Trophoblast cell (in vitro differentiated cells and primary cell): ENCODE results near the gene PFDN6.

Source experiments
- DNase-seq, 2 donors: peaks; one replicate each; pipeline ENCODE4 v3.0.0-alpha.2; 2016
- H2AFZ ChIP-seq: 2 replicates; pipeline ENCODE4 v1.6.1; 2013; ENCODE audit warnings: low read length, moderate library complexity, mild to moderate bottlenecking; ENCODE audit not compliant: insufficient read depth, poor library complexity
- H2AK5ac ChIP-seq: 2 replicates; pipeline ENCODE4 v1.6.1; 2013; ENCODE audit warnings: mild to moderate bottlenecking, low read length
- H2BK120ac ChIP-seq: 2 replicates; pipeline ENCODE4 v1.6.1; 2013; ENCODE audit warnings: low read length, mild to moderate bottlenecking, moderate library complexity; ENCODE audit not compliant: insufficient read depth, poor library complexity
- H2BK12ac ChIP-seq: 2 replicates; pipeline ENCODE4 v1.6.1; 2013; ENCODE audit warnings: mild to moderate bottlenecking, low read length, moderate library complexity
- H2BK5ac ChIP-seq: 2 replicates; pipeline ENCODE4 v1.6.1; 2013; ENCODE audit warnings: low read length, low read depth, moderate library complexity, mild to moderate bottlenecking; ENCODE audit not compliant: poor library complexity
- H3K14ac ChIP-seq: 2 replicates; pipeline ENCODE4 v1.6.1; 2013; ENCODE audit warnings: mild to moderate bottlenecking, low read length
- H3K18ac ChIP-seq: 2 replicates; pipeline ENCODE4 v1.6.1; 2013; ENCODE audit warnings: mild to moderate bottlenecking, low read length
- H3K23ac ChIP-seq: 2 replicates; pipeline ENCODE4 v1.6.1; 2013; ENCODE audit warnings: low read length
- H3K27ac ChIP-seq: 2 replicates; pipeline ENCODE4 v1.5.1; 2013; ENCODE audit warnings: low read depth, mild to moderate bottlenecking, inconsistent platforms, low read length, moderate library complexity
- H3K27me3 ChIP-seq: 2 replicates; pipeline ENCODE4 v1.6.1; 2013; ENCODE audit warnings: inconsistent platforms, mild to moderate bottlenecking, low read length, moderate library complexity; ENCODE audit not compliant: insufficient read depth
- H3K36me3 ChIP-seq, 2 experiments: 1 replicate in 1 of 2; 2 replicates in 1 of 2; pipeline ENCODE4 v1.6.1; 2013; ENCODE audit warnings: low read length in 2 of 2, mild to moderate bottlenecking in 2 of 2, moderate library complexity in 1 of 2; ENCODE audit not compliant: insufficient read depth in 2 of 2, control insufficient read depth in 1 of 2
- H3K4ac ChIP-seq: 2 replicates; pipeline ENCODE4 v1.6.1; 2013; ENCODE audit warnings: low read depth, mild to moderate bottlenecking, low read length, moderate library complexity
- H3K4me1 ChIP-seq, 2 experiments: 1 replicate in 1 of 2; 2 replicates in 1 of 2; pipeline ENCODE4 v1.6.1; 2013; ENCODE audit warnings: low read length in 2 of 2, mild to moderate bottlenecking in 2 of 2, moderate library complexity in 1 of 2; ENCODE audit not compliant: insufficient read depth in 2 of 2, control insufficient read depth in 1 of 2
- H3K4me2 ChIP-seq: 2 replicates; pipeline ENCODE4 v1.6.1; 2013; ENCODE audit warnings: inconsistent platforms, mild to moderate bottlenecking, low read length, moderate library complexity
- H3K4me3 ChIP-seq: 2 replicates; pipeline ENCODE4 v1.5.1; 2013; ENCODE audit warnings: mild to moderate bottlenecking, low read depth, low read length, inconsistent platforms
- H3K79me1 ChIP-seq: one replicate; pipeline ENCODE4 v1.6.1; 2013; ENCODE audit warnings: low read length
- H3K79me2 ChIP-seq: 2 replicates; pipeline ENCODE4 v1.6.1; 2013; ENCODE audit warnings: low read length, mild to moderate bottlenecking; ENCODE audit not compliant: control insufficient read depth, insufficient read depth, poor library complexity
- H3K9ac ChIP-seq: 2 replicates; pipeline ENCODE4 v1.6.1; 2013; ENCODE audit warnings: mild to moderate bottlenecking, low read length
- H3K9me3 ChIP-seq: 2 replicates; pipeline ENCODE4 v1.6.1; 2013; ENCODE audit warnings: low read depth, mild to moderate bottlenecking, control low read depth, inconsistent platforms, low read length; ENCODE audit not compliant: insufficient read depth
- H4K12ac ChIP-seq: 2 replicates; pipeline ENCODE4 v1.6.1; 2013; ENCODE audit warnings: low read depth, mild to moderate bottlenecking, low read length, moderate library complexity
- H4K8ac ChIP-seq: 2 replicates; pipeline ENCODE4 v1.6.1; 2013; ENCODE audit warnings: low read depth, mild to moderate bottlenecking, low read length, moderate library complexity
- H4K91ac ChIP-seq: one replicate; pipeline ENCODE4 v1.6.1; 2013; ENCODE audit warnings: low read depth, mild to moderate bottlenecking, low read length, moderate library complexity
- WGBS: extraction: QIAGEN DNeasy Blood & Tissue Kit; methylation state at CpG from one replicate; pipeline ENCODE4 v1.1.7; 2013; ENCODE audit warnings: missing lambda C conversion rate; ENCODE audit not compliant: insufficient read length, insufficient coverage; ENCODE audit errors: extremely low coverage; 5-methylcytosine and 5-hydroxymethylcytosine counted together

Gene PFDN6

GRCh38 chr6:33272275-33273128 lies 16.9 kb upstream of the PFDN6 start:
- Histone ChIP-seq H2BK120ac (peak overlapping the region; percentile 3), H4K91ac (peak overlapping the region; percentile 80), H3K23ac (no peak overlapping the region), H3K27ac (peak overlapping the region; percentile 35), H4K12ac (peak overlapping the region; percentile 49), H3K27me3 (no peaks in the 10 kb centered on the region), H3K4me1 (peaks cover 3 to 5% of the 10 kb centered on the region in 2 experiments), H3K18ac (no peak overlapping the region), H2BK12ac (no peak overlapping the region), H2AFZ (peak overlapping the region; percentile 33), H3K14ac (peak overlapping the region; percentile 59), H2BK5ac (peak overlapping the region; percentile 58), H3K4me3 (peak overlapping the region; percentile 76), H4K8ac (peak overlapping the region; percentile 73), H3K9ac (peak overlapping the region; percentile 97), H3K4me2 (peak overlapping the region; percentile 71), H3K4ac (peak overlapping the region; percentile 73), H2AK5ac (peak overlapping the region; percentile 8), H3K9me3 (no peaks in the 10 kb centered on the region), H3K79me2 (peaks cover 16% of the 10 kb centered on the region), H3K36me3 (peaks cover 30 to 41% of the 10 kb centered on the region in 2 experiments), H3K79me1 (peaks cover 17% of the 10 kb centered on the region)
- no CpG with 5 or more reads among the region's 22 CpGs for WGBS
- DNase-seq, result no peak

- no peak overlapping the region for H4K8ac ChIP-seq
- no peak overlapping the region for H3K23ac ChIP-seq
- H2AK5ac ChIP-seq, result no peak overlapping the region
- H3K4me1 ChIP-seq, result peaks cover 3 to 12% of the 10 kb centered on the region in 2 experiments
- H2AFZ ChIP-seq, result no peak overlapping the region
- H3K4me2 ChIP-seq, result peak overlapping the region; percentile 71
- H3K9ac ChIP-seq, result peak overlapping the region; percentile 97
- H4K12ac ChIP-seq, result no peak overlapping the region
- no CpG with 5 or more reads among the region's 11 CpGs for WGBS
- H3K27ac ChIP-seq, result peak overlapping the region; percentile 34
- H3K79me2 ChIP-seq, result peaks cover 18% of the 10 kb centered on the region
- no peak overlapping the region for H2BK5ac ChIP-seq
- peak overlapping the region; percentile 82 for H3K4ac ChIP-seq
- H3K14ac ChIP-seq, result no peak overlapping the region
- H4K91ac ChIP-seq, result no peak overlapping the region
- H3K79me1 ChIP-seq, result peaks cover 20% of the 10 kb centered on the region
- no peak for DNase-seq
- H3K27me3 ChIP-seq, result no peaks in the 10 kb centered on the region
- no peak overlapping the region for H2BK12ac ChIP-seq
- H3K36me3 ChIP-seq, result peaks cover 26 to 36% of the 10 kb centered on the region in 2 experiments
- H3K4me3 ChIP-seq, result no peak overlapping the region
- H3K9me3 ChIP-seq, result no peaks in the 10 kb centered on the region
- no peak overlapping the region for H2BK120ac ChIP-seq
- H3K18ac ChIP-seq, result no peak overlapping the region
These were observed 16.1 kb upstream of the PFDN6 start for GRCh38 chr6:33273129-33273923.

GRCh38 chr6:33273924-33274902 lies 15.2 kb upstream of the PFDN6 start:
- Histone ChIP-seq H3K4me1 (peaks cover 3 to 12% of the 10 kb centered on the region in 2 experiments), H4K91ac (no peak overlapping the region), H3K9ac (no peak overlapping the region), H3K79me2 (peaks cover 18% of the 10 kb centered on the region), H4K12ac (no peak overlapping the region), H3K9me3 (no peaks in the 10 kb centered on the region), H3K27me3 (no peaks in the 10 kb centered on the region), H3K4me3 (no peak overlapping the region), H3K27ac (peak overlapping the region; percentile 59), H2AFZ (no peak overlapping the region), H3K23ac (no peak overlapping the region), H3K36me3 (peaks cover 30 to 39% of the 10 kb centered on the region in 2 experiments), H3K18ac (no peak overlapping the region), H4K8ac (no peak overlapping the region), H2BK120ac (no peak overlapping the region), H3K4ac (peak overlapping the region; percentile 22), H2AK5ac (no peak overlapping the region), H3K14ac (no peak overlapping the region), H2BK5ac (no peak overlapping the region), H2BK12ac (no peak overlapping the region), H3K4me2 (peak overlapping the region; percentile 37), H3K79me1 (peaks cover 20% of the 10 kb centered on the region)
- DNase-seq, result no peak
- 100% methylated on average over 3 of the region's 14 CpGs for WGBS
